DOHH2 (cell line): ENCODE data around the gene ORC5.
A peak's percentile ranks its signal among the peaks of the same experiment; 100 is the strongest.

ENCODE experiments used
- H3F3A ChIP-seq: fragments of 200-600 bp; sonication (generic), shearing (Covaris generic); 2 replicates; pipeline ENCODE4 v1.6.0; 2016; ENCODE audit warnings: antibody characterized with exemption, mild to moderate bottlenecking; ENCODE audit not compliant: control insufficient read depth, insufficient read depth
- H3K27ac ChIP-seq: fragments of 200-600 bp; sonication (generic); 2 replicates; pipeline ENCODE4 v1.5.1; 2014; ENCODE audit warnings: low read depth, mild to moderate bottlenecking, low read length, moderate library complexity
- H3K27me3 ChIP-seq: fragments of 200-600 bp; sonication (generic); 2 replicates; pipeline ENCODE4 v1.6.1; 2014; ENCODE audit warnings: mild to moderate bottlenecking, low read length, mixed read lengths; ENCODE audit not compliant: control insufficient read depth
- H3K36me3 ChIP-seq: fragments of 200-600 bp; sonication (generic); 2 replicates; pipeline ENCODE4 v1.6.1; 2014; ENCODE audit warnings: mild to moderate bottlenecking, low read length, moderate library complexity, mixed read lengths; ENCODE audit not compliant: control insufficient read depth
- H3K4me1 ChIP-seq: fragments of 200-600 bp; sonication (generic); 2 replicates; pipeline ENCODE4 v1.6.1; 2014; ENCODE audit warnings: mild to moderate bottlenecking, low read length, mixed read lengths; ENCODE audit not compliant: control insufficient read depth
- H3K4me2 ChIP-seq: fragments of 200-600 bp; sonication (generic); 2 replicates; pipeline ENCODE4 v1.6.0; 2014; ENCODE audit warnings: mild to moderate bottlenecking, low read length, moderate library complexity
- H3K4me3 ChIP-seq: fragments of 200-600 bp; sonication (generic); 2 replicates; pipeline ENCODE4 v1.5.1; 2014; ENCODE audit warnings: mild to moderate bottlenecking, low read length, mixed read lengths
- H3K79me2 ChIP-seq: fragments of 200-600 bp; sonication (generic); 2 replicates; pipeline ENCODE4 v1.6.1; 2014; ENCODE audit warnings: mild to moderate bottlenecking, low read length, mixed read lengths; ENCODE audit not compliant: control insufficient read depth
- H3K9me2 ChIP-seq: fragments of 200-600 bp; sonication (generic); replicated peaks from 2 replicates; pipeline ENCODE4 v1.6.1; 2014; ENCODE audit warnings: mild to moderate bottlenecking, low read length, mixed read lengths; ENCODE audit not compliant: control insufficient read depth
- H3K9me3 ChIP-seq: fragments of 200-600 bp; sonication (generic); 2 replicates; pipeline ENCODE4 v1.6.1; 2014; ENCODE audit warnings: antibody characterized with exemption, low read length, mixed read lengths; ENCODE audit not compliant: control insufficient read depth, insufficient read depth
- H4K20me1 ChIP-seq: fragments of 200-600 bp; sonication (generic); 2 replicates; pipeline ENCODE4 v1.6.0; 2014; ENCODE audit warnings: low read depth, mild to moderate bottlenecking, antibody characterized with exemption, low read length, moderate library complexity; ENCODE audit not compliant: control insufficient read depth, insufficient read depth
- CTCF ChIP-seq: fragments of 200-600 bp; sonication (generic); IDR thresholded peaks from one replicate; pipeline ENCODE4 v1.5.1; 2014; ENCODE audit warnings: antibody characterized with exemption, mild to moderate bottlenecking, low read depth, low read length; ENCODE audit not compliant: poor library complexity, severe bottlenecking
- EZH2phosphoT487 ChIP-seq: fragments of 200-600 bp; sonication (generic); IDR thresholded peaks from 2 replicates; pipeline ENCODE4 v1.6.1; 2017; ENCODE audit warnings: borderline replicate concordance, mild to moderate bottlenecking, antibody characterized with exemption, low read length, moderate library complexity, mixed read lengths

ORC5 gene

DNA sequence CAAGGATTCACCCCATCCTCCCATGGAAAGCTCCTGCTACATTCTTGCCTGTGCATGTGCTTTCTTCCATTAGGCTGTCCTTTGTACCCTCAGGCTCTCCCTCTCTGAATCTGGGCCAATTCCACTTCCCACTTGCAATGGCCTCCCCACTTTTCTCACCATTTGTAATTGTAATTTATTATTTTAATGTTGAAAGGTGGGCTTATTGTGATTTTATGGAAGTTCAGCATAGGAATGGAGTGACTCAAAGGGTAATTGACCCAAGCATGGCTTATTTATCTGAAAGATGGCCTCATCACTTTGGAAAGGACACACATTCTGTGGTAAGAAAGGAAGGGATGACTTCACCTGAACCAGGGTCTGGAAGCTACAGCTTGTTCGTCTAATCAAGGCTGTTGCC, 46.9 kb upstream of the ORC5 start:
- no peak for TF ChIP-seq EZH2phosphoT487
- Histone ChIP-seq H3K4me1 (no peaks in the 10 kb centered on the region), H3K79me2 (no peaks in the 10 kb centered on the region)

GRCh38 chr7:104252409-104253134, 44.8 kb upstream of the ORC5 start:
- Histone ChIP-seq H3K36me3 (no peaks in the 10 kb centered on the region), H3K9me2 (no peaks in the 10 kb centered on the region), H3K27ac (no peak overlapping the region), H3K4me2 (no peak overlapping the region), H3K27me3 (no peaks in the 10 kb centered on the region), H3K79me2 (no peaks in the 10 kb centered on the region), H3F3A (no peaks in the 10 kb centered on the region), H3K9me3 (no peaks in the 10 kb centered on the region), H3K4me1 (no peaks in the 10 kb centered on the region), H3K4me3 (no peak overlapping the region), H4K20me1 (no peaks in the 10 kb centered on the region)
- TF ChIP-seq EZH2phosphoT487 (no peak), CTCF (peak; percentile 22)

More for the DNA sequence above, 46.9 kb upstream of the ORC5 start:
- H3K27me3 ChIP-seq = no peaks in the 10 kb centered on the region
- no peaks in the 10 kb centered on the region for H3K9me3 ChIP-seq
- no peaks in the 10 kb centered on the region for H4K20me1 ChIP-seq
- H3K4me2 ChIP-seq = no peak overlapping the region
- H3K4me3 ChIP-seq = no peak overlapping the region
- no peaks in the 10 kb centered on the region for H3K36me3 ChIP-seq
- H3K9me2 ChIP-seq = no peaks in the 10 kb centered on the region
- no peaks in the 10 kb centered on the region for H3F3A ChIP-seq
- H3K27ac ChIP-seq = no peak overlapping the region

DNA sequence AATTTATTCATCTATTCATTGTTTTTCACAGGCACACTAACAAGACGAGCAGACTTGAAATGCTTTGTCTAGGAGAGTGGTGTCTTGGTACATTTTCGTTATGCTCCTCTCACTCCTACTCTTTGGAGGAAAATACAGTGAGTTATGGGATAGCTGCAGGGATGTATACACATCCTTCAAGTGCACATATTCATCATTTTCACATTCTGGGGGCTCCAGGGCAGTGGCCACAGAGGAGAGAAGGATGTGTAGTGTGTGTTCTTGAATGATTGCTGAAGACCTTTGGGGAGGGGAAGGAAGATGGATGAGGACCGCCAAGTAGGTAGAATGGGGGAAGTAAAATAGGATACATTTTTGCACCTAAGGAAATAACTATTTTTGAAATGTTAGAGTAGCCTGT, 34.8 kb upstream of the ORC5 start:
- Histone ChIP-seq H3F3A (no peaks in the 10 kb centered on the region), H3K27me3 (peaks cover 8% of the 10 kb centered on the region; the same call in 1 of the 2 replicates), H3K36me3 (no peaks in the 10 kb centered on the region), H3K4me3 (no peak overlapping the region), H3K9me3 (no peaks in the 10 kb centered on the region), H4K20me1 (no peaks in the 10 kb centered on the region), H3K27ac (no peak overlapping the region), H3K79me2 (no peaks in the 10 kb centered on the region), H3K9me2 (no peaks in the 10 kb centered on the region), H3K4me2 (no peak overlapping the region), H3K4me1 (no peaks in the 10 kb centered on the region)
- TF ChIP-seq CTCF = no peak
- no peak for TF ChIP-seq EZH2phosphoT487

GRCh38 chr7:104241538-104242209, 33.9 kb upstream of the ORC5 start:
- Histone ChIP-seq H3K9me2 (no peaks in the 10 kb centered on the region), H3K9me3 (no peaks in the 10 kb centered on the region), H3K4me1 (no peaks in the 10 kb centered on the region), H3K79me2 (no peaks in the 10 kb centered on the region), H3K4me3 (no peak overlapping the region), H3K36me3 (no peaks in the 10 kb centered on the region), H3F3A (no peaks in the 10 kb centered on the region), H3K27ac (no peak overlapping the region), H4K20me1 (no peaks in the 10 kb centered on the region), H3K4me2 (no peak overlapping the region), H3K27me3 (peaks cover 8% of the 10 kb centered on the region; the same call in 1 of the 2 replicates)
- TF ChIP-seq EZH2phosphoT487 = no peak
- no peak for TF ChIP-seq CTCF
